ENCODE data around the gene MACROD2. TPM values are rescaled to one million over a fixed set of nuclear protein-coding genes. Genes with fewer than 3 reads are reported as not detected.

MACROD2 gene
- total RNA-seq, 2 donors from 2014 or later, result 8.3 to 21.8 TPM

DNA sequence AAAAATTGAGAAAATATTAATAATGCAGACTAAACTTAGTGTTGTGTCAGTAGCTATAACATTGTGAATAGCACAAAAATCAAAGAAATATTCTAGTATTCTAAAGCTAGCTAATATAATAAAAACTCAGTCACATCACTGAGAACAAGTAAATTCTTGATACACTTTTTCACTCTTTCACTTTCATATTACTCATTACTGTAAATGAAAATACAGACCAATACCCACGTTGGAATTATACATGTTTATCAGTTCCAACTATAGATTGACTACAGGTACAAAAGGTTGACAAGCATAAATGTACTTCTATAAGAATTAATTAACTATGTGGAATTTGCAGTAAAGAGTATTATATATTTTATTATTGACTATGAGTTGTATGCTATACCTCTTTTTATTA lies 1385.5 kb downstream of the MACROD2 start:
- Histone ChIP-seq H3K4me1 (no peaks in the 10 kb centered on the region), H3K27ac (no peak overlapping the region), H3K36me3 (replicated peaks in 1 of 2; ENCODE audit: insufficient read depth in 1 of 2, low read depth in 2 of 2) (no peaks in the 10 kb centered on the region), H3K27me3 (no peaks in the 10 kb centered on the region), H3K9me3 (no peaks in the 10 kb centered on the region), H3K4me3 (no peak overlapping the region)
- no peak for ATAC-seq
- DNase-seq, result no peak
- intact Hi-C loops (cut with DNase I), result no loop called here
- TF ChIP-seq, protein P1, sequence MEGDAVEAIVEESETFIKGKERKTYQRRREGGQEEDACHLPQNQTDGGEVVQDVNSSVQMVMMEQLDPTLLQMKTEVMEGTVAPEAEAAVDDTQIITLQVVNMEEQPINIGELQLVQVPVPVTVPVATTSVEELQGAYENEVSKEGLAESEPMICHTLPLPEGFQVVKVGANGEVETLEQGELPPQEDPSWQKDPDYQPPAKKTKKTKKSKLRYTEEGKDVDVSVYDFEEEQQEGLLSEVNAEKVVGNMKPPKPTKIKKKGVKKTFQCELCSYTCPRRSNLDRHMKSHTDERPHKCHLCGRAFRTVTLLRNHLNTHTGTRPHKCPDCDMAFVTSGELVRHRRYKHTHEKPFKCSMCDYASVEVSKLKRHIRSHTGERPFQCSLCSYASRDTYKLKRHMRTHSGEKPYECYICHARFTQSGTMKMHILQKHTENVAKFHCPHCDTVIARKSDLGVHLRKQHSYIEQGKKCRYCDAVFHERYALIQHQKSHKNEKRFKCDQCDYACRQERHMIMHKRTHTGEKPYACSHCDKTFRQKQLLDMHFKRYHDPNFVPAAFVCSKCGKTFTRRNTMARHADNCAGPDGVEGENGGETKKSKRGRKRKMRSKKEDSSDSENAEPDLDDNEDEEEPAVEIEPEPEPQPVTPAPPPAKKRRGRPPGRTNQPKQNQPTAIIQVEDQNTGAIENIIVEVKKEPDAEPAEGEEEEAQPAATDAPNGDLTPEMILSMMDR (IDR thresholded peaks at IDR 0.05), result no peak
- no peak for TF ChIP-seq POLR2A (IDR thresholded peaks at IDR 0.05)
- WGBS, 2 donors, result 42 to 43% methylated on average over 1 of the region's 1 CpG

DNA sequence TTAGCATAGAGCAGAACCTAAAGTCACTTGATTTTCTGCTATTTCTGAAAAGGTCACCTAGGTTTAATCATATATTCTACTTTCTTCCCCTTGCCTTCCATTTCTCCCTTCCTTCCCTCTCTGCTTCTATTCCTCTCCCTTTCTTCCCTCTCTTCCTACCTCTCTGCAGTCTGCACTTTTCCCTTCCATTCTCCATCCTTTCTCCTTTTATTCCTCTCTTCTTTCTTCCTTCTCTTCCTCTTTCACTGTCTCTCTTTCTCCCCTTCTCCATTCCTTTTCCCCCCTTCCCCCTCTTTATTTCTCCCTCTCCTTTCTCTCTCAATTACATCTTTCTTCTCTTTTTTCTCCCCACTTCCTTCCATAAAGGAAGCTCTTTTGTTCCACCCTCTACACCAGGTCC lies 1391.9 kb downstream of the MACROD2 start:
- no peaks in the 10 kb centered on the region for H3K27me3 ChIP-seq
- no peak for DNase-seq
- no peak overlapping the region for H3K27ac ChIP-seq
- H3K4me3 ChIP-seq, result no peak overlapping the region
- TF ChIP-seq, protein P1 (IDR thresholded peaks at IDR 0.05), result no peak
- no peak for TF ChIP-seq POLR2A (IDR thresholded peaks at IDR 0.05)
- no peaks in the 10 kb centered on the region for H3K36me3 ChIP-seq (replicated peaks in 1 of 2; ENCODE audit: insufficient read depth in 1 of 2, low read depth in 2 of 2)
- H3K9me3 ChIP-seq, result no peaks in the 10 kb centered on the region
- no peaks in the 10 kb centered on the region for H3K4me1 ChIP-seq
- intact Hi-C loops (cut with DNase I), result no loop called here
- ATAC-seq, result no peak

DNA sequence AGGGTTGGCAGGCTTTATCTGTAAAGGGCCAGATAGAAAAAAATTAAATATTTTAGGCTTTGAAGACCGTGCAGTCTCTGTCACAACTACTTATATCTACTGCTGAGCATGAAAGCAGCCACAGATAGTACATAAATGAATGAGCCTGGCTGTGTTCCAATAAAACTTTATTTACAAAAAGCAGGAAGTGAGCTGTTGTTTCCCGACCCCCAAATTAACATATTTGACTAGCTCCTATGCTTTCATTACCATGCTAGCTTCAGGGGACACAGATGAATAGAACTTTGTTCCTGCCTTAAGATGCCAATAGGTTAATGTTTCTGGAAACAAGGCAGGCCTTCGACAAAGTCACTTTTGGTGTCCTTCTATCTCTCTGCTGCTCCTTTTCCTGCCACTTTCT lies 1400.1 kb downstream of the MACROD2 start:
- ATAC-seq, result no peak
- 73 to 75% methylated on average over 3 of the region's 3 CpGs for WGBS, 2 donors
- H3K27ac ChIP-seq, result no peak overlapping the region
- H3K9me3 ChIP-seq, result no peaks in the 10 kb centered on the region
- H3K4me1 ChIP-seq, result no peaks in the 10 kb centered on the region
- no peak for DNase-seq
- H3K27me3 ChIP-seq, result no peaks in the 10 kb centered on the region
- no peak overlapping the region for H3K4me3 ChIP-seq
- intact Hi-C loops (cut with DNase I), result no loop called here
- no peaks in the 10 kb centered on the region for H3K36me3 ChIP-seq (replicated peaks in 1 of 2; ENCODE audit: insufficient read depth in 1 of 2, low read depth in 2 of 2)
- TF ChIP-seq, protein P1 (IDR thresholded peaks at IDR 0.05), result no peak
- no peak for TF ChIP-seq POLR2A (IDR thresholded peaks at IDR 0.05)

DNA sequence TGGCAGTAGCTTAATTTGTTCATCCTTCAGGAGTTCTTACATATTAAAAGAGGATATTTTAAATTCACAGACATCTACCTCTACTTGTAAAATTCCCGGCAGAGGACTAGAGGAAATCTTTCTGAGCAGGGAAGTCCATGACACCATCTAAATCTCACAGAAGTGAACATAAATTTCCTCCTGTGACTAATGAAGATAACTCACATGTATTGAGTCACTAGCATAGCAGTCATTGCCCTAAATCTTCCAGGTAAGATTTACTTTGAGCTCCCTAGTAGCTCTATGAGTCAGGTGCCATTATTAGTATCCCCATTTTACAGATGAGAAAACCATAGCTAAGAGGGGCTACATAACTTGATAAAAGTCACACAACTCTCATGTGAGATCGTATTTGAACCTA lies 1400.7 kb downstream of the MACROD2 start:
- ATAC-seq, result no peak
- 84 to 85% methylated on average over 2 of the region's 2 CpGs for whole genome bisulfite sequencing, 2 donors
- no peaks in the 10 kb centered on the region for H3K9me3 ChIP-seq
- H3K27me3 ChIP-seq, result no peaks in the 10 kb centered on the region
- no peak overlapping the region for H3K27ac ChIP-seq
- intact Hi-C loops (cut with DNase I), result no loop called here
- no peak overlapping the region for H3K4me3 ChIP-seq
- H3K36me3 ChIP-seq (replicated peaks in 1 of 2; ENCODE audit: insufficient read depth in 1 of 2, low read depth in 2 of 2), result no peaks in the 10 kb centered on the region
- H3K4me1 ChIP-seq, result no peaks in the 10 kb centered on the region
- TF ChIP-seq, protein P1 (IDR thresholded peaks at IDR 0.05), result no peak
- TF ChIP-seq POLR2A (IDR thresholded peaks at IDR 0.05), result no peak
- no peak for DNase-seq

DNA sequence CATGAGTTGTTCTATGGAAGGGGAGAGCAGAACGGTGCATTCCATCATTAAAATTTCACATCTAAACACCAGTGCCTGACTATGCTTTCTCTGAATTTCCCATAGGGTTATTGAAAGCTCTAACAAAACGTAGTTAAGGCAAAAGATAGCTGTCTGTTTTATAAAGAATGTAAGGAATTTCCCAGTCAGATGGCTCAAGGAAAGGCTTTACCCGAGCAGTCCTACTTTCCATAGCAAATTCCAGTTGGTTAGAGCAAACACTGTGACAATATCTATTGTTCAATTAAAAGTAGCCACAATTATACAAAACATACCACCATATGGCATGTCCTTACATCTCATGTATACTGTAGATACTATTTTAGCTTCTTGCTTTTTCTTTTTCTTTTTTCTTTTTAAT lies 1401.6 kb downstream of the MACROD2 start:
- intact Hi-C loops (cut with DNase I), result no loop called here
- 74 to 83% methylated on average over 3 of the region's 3 CpGs for WGBS, 2 donors
- Histone ChIP-seq H3K27me3 (no peaks in the 10 kb centered on the region), H3K9me3 (no peaks in the 10 kb centered on the region), H3K27ac (no peak overlapping the region), H3K36me3 (replicated peaks in 1 of 2; ENCODE audit: insufficient read depth in 1 of 2, low read depth in 2 of 2) (no peaks in the 10 kb centered on the region), H3K4me1 (no peaks in the 10 kb centered on the region), H3K4me3 (no peak overlapping the region)
- TF ChIP-seq POLR2A (IDR thresholded peaks at IDR 0.05), result no peak
- TF ChIP-seq, protein P1 (IDR thresholded peaks at IDR 0.05), result no peak
- DNase-seq (no peak), ATAC-seq (no peak)

Data from body of pancreas (tissue), 4 donors.